GM19324 (cell line): ENCODE measurements around the gene CHURC1.

Source experiments
- ATAC-seq: cut with Tn5 transposase; IDR thresholded peaks from one replicate; pipeline ENCODE4 v1.9.1; 2021; ENCODE audit warnings: mild to moderate bottlenecking, moderate library complexity; ENCODE audit not compliant: unreplicated experiment, low FRiP score

The CHURC1 gene

GRCh38 chr14:64914237-64915028, at the start of gene CHURC1:
TSS of gene CHURC1 (plus strand) at chr14:64914455. CDS start at chr14:64914496, 41 bp downstream.
- peak; percentile 99 for ATAC-seq

GRCh38 chr14:64865109-64865508, 49.1 kb upstream of the CHURC1 start:
- no peak for ATAC-seq

DNA sequence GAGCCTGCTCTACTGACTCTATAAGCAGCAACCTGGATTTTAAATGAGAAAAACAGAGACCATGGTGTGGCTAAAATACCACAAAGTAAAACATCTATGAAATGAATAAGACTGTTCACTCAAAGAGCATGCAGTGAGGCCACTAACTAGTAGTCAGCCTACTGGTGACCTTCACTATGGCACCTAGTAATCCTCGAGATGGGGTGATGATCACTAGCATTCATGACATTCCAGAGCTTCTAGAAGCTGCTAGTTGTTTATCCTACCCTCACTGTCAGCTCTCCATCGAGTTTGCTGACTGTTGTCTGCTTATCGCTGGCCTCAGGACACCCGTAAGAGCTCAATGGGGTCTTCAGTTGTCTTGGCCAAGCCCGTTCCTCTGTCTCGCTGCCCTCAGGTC, 48.3 kb upstream of the CHURC1 start:
- no peak for ATAC-seq

DNA sequence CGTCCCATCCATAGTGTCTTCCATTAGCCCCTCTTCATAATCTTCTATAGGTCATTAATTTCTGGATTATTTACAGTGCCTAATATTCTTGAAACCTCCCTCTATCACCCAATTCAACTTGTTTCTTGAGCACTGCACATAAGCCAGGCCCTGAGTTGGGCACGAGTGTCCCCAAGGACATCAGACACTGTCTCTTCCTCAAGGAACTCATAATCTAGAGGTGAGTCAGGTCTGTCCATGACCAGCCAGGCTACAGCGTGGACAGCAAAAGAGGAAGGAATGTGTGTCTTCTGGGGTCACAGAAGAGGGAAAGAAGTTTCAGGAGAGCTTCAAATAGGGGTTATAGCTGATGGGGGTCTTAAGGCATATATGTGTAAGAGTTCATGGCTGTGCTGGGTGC, 47.1 kb upstream of the CHURC1 start:
- no peak for ATAC-seq

- ATAC-seq, result no peak
Observed at GRCh38 chr14:64868379-64868778, 45.9 kb upstream of the CHURC1 start.

DNA sequence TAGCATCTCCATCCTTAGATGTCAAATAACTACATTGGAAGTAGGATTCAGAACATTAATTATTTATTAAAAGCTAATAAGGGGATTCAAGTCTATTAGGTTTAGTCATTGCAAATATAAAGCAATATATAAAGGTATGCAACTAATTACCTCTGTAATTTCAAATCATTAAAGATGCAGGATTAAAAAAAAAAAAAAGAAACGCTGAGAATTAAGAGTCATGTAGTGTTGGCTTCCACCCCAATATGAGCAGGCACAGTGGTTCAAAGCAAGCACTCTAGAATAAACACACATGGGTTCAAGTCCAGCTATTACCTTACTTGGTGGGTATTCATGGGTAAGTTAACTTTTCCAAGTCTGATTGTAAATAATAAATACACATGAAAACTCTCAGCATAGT, 45.4 kb upstream of the CHURC1 start:
- ATAC-seq, result no peak

GRCh38 chr14:64870160-64870559, 44.1 kb upstream of the CHURC1 start:
- no peak for ATAC-seq

GRCh38 chr14:64871344-64871743, 42.9 kb upstream of the CHURC1 start:
- ATAC-seq, result no peak

DNA sequence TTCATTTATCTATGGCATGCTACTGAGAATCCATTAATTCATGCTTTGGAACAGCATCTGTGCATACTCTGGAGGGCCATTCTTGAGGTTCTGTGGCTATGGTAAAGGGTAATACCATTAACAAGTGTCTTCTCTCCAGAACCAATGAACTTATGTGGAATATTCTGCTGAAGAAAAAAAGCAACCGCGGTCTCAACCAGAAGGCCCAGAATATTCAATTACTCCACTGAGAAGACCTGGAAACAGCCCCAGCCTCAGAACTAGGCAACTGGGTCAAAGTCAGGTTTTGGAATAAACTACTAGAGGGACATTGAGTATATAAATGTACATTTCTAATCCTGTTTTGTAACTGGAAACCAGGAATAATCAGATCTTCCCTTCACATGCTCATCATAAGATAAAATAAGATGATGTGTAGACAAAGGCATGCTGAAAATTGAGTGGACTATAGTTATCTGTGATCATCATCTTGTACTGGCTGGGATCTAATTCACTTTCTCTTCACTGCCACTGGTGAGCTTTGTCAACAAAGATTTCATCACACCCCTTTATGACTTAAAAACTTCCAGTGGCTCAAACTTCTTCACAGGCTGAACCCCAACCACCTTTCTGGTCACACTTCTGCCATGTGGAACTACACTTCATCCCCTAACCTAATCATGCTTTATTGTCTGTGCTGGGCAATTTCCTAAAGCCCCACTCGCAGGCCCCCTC, 40.6 kb upstream of the CHURC1 start:
- ATAC-seq, result no peak

DNA sequence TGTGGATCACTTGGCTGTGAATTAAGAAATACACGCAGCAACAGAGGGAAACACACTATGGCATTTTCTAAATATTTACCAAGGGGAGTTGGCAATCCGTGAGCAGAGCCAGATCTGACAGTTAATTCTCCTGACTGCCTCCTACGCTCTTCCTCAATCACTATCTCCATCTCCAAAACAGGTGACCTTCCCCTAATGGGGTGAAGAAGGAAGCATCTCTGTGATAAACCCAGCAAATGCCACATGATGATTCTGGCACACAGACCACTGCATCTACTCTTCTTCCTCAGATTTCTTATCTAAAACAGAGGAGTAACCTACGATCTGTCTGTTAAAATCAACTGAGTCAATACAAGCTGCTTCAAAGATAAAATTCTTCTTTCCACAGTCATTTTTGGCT, 38.9 kb upstream of the CHURC1 start:
- no peak for ATAC-seq

DNA sequence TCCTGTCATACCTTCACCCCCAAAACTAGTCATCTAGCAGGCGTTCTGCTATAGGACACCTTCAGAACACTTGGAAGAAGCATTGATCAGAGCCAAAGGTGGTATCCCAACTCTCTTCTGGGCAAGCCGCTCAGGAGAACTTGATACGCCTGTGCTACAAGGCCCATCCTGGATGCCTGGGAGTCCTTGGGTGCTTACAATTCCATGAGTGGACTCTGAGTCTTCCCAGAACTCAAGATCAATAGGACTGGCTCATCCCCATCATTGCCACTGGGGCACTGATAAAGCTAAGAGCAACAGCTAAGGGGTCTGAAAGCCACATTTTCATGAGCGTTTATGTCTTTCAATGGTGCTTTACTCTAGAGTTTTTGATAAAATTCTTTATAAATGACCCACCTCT, 36.4 kb upstream of the CHURC1 start:
- ATAC-seq, result no peak

- ATAC-seq, result no peak
Observed at GRCh38 chr14:64878837-64879634, 35.2 kb upstream of the CHURC1 start.

DNA sequence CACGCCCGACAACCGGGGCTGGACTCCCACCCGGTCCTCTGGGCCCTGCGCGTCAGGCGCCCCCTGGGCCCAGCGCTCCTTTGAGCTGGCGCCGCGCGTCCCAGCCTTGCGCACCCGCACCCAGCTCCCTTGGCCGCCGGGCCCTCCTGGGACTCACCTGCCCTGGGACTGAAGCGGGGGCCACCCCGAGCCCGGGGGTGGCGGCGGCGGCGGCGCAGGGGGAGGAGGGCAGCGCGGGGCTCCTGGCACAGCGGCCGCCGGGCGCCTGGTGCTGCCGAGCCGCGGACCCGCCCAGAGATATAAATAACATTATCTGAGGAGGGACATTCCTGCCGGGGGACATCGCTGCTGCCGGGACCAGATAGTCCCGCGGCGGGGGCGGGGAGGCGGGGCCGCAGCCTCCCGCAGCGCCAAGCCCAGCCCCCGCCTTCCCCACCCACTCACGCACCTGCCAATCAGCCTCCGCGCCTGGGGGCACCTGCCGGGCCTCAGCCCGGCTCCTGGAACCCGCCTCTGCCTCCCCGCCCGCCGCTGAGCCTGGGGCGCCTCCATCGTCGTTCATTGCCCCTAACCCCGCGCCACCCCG, 34.5 kb upstream of the CHURC1 start, which contains the start of gene SPTB:
Gene SPTB, minus strand, starts transcription at position 273 of the 586 bp plus-strand sequence. CDS start 56,813 bp downstream, outside the sequence.
- no peak for ATAC-seq

- ATAC-seq, result no peak
Observed at GRCh38 chr14:64880221-64881121, 33.8 kb upstream of the CHURC1 start.

- ATAC-seq, result no peak
Observed at GRCh38 chr14:64885559-64885958, 28.7 kb upstream of the CHURC1 start.

- no peak for ATAC-seq
Observed at GRCh38 chr14:64889352-64889751, 24.9 kb upstream of the CHURC1 start.

DNA sequence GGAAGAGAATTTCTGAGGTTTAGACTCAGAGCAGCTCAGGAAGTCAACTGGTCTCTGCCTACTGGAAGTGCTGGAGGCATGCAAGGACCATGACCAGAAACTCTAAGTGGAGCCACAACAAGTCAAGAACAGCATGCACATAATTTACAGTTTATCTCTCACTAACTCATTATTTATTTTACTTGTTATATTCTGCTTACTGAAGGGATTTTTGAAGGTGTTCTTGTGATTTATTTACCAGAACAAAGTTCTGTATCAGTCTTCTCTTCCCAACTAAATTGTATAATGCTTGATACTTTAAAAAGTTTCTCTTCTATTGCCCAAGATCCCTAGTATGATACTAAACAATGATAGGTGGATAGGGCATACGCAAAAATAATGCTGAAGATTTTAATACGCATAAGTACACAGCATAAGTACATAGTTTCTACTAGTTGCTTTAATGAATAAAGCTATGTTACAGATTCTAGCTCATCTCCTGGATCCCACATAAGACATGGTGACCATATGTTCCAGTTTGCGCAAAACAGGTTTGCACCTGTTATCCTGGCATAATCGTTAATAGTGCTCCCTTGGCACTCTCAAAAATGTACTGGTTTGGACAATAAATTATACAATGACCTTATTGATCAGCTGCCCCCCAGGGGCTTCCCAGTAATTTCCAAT, 22.9 kb upstream of the CHURC1 start:
- ATAC-seq, result no peak

- ATAC-seq, result no peak
Observed at GRCh38 chr14:64891839-64892375, 22.3 kb upstream of the CHURC1 start.

- ATAC-seq, result no peak
Observed at GRCh38 chr14:64899958-64900357, 14.3 kb upstream of the CHURC1 start.
